Stimulated activated CD8-positive, alpha-beta memory T cell treated with anti-CD3 and anti-CD28 coated beads, Interleukin-4, amount 100 ng/mL, for 24 hours (primary cell): ENCODE results near the gene ODF4.
"Not testable (repeated sequence)": the region's sequence is repeated elsewhere in the genome, so short reads cannot be mapped to it uniquely, and the experiment has no call there.

Experiments used
- DNase-seq: peaks from one replicate; pipeline ENCODE4 v3.0.0-alpha.2; 2020; ENCODE audit warnings: low read depth

Gene ODF4

GRCh38 chr17:8326511-8327302 is 12.9 kb upstream of the ODF4 start:
- DNase-seq: no peak

DNA sequence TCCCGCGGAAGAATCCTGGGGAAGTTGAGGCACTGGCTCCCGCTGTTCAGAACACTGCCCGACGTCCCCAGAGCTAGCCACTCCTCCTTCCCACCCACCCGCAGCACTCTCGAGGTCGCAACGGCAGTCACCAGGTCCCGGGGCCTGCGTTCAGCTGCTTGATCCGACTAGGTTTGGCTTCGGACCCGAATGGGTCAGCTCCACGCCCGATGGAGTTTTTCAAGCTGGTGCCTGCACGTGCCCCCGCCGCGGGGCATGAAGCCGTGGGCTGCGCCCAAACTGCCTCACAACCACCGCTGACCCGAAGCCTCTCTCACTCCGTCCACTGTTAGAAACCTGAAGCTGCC is 12.4 kb upstream of the ODF4 start:
- no peak for DNase-seq

DNA sequence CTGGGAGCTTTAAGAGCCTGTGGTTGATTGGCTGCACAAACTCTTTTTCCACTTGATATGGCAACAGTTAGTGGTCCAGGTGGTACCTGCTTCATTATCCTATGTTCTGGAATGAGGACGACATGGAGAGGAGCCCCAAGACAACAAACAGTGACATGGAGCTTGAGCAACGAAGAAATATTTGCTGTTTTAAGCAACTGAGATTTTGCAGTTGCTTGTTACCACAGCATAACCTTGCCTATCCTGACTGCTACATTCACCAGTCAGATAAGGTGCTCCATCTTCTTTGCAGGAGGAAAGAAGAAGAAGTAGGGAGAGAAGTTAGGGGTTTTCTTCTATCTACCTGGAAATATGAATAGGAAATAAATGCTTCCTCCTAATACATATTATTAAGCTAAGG is 7.5 kb upstream of the ODF4 start:
- DNase-seq: no peak

GRCh38 chr17:8332688-8333087 is 7.0 kb upstream of the ODF4 start:
- DNase-seq: no peak

DNA sequence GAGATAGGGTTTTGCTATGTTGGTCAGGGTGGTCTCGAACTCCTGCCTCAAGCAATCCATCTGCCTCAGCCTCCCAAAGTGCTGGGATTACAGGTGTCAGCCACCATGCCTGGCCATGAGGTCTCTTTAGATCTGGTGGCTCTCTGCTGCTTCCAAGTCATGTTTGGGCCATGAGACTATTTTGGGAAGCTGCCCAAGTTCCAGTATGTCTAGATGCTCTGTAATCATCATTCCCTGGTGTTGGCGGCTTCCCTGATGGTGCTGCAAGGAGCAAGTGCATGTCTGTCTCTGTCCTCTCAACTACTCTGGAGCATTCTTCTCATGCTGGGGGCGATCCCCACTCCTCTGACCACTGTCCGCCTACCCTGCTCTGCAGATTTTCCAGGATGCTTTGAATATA is 6.4 kb upstream of the ODF4 start:
- DNase-seq: no peak

DNA sequence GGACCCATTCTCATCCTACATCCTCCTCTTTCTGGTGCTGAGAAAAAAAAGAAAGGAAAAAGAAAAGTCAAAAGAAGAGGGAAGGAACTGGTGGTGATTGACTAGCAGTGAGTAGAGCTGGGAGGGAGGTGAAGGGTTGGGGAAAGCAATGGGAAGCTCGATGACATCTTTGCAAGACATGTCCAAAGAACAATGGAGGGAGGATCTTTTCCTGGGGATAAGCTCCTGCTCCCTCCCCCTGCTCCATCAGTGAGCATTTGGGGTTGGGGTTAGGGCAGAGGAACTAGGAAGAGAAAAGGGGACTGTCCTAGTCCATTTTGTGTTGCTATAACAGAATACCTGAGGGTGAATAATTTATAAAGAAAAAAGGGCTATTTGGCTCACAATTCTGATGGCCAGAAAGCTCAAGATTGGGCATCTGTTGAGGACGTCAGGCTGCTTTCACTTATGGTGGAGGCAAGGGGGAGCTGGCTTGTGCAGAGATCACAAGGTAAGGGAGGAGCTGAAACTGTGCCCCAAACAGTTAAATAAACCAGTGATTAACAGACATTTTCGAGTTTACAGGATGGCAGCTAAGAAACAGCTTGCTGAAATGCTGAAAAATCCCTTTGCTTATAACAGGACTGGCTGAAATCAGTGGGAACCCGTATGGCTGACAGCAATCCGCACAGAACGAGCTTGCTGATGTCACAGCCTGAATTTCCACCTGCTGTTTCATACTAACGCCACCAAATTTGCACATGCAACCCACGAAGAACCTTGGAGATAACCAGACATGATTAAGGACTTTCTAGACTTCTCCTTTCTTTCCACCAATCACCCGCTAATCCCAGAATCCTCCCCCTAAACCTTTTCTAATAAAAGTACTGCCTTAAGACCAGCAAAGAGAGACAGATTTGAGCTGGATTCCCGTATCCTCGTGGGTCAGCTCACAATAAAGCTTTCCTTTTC is 1.6 kb upstream of the ODF4 start:
- DNase-seq: no peak

- no peak for DNase-seq
These were observed 893 bp upstream of the ODF4 start for GRCh38 chr17:8338753-8339140.

GRCh38 chr17:8341456-8341855 is 1.8 kb downstream of the ODF4 start:
- no peak for DNase-seq

DNA sequence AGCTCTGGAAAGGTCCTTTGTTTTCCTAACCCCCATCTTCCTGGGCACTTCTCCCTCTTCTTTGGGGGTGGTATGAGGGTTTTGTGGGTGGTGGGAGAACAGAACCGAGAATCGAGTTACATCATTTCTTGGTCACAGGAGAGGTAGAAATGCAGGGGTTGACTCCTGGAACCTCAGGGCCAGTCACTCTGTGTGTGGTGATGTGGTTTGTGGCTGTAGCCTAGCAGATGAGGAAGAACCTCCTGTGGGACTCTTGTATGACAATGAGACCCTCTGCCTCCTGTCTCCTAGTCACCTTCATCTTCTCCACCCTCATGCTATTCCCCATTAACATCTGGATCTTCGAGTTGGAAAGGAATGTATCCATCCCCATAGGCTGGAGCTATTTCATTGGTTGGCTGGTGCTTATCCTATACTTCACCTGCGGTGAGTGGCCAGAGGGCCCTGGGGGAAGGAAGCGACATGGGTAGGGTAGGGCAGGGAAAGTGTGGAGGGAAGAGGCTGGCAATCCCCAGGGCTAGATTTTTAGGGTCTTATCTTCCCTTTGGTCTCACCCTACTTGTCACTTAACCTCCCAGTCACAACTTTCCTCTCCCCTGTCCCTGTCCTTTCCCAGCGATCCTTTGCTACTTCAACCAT is 5.5 kb downstream of the ODF4 start:
- DNase-seq: no peak

GRCh38 chr17:8345951-8346665 is 6.5 kb downstream of the ODF4 start:
- no peak for DNase-seq

- not testable (repeated sequence) for DNase-seq
These were observed 7.4 kb downstream of the ODF4 start for GRCh38 chr17:8347001-8347400.

DNA sequence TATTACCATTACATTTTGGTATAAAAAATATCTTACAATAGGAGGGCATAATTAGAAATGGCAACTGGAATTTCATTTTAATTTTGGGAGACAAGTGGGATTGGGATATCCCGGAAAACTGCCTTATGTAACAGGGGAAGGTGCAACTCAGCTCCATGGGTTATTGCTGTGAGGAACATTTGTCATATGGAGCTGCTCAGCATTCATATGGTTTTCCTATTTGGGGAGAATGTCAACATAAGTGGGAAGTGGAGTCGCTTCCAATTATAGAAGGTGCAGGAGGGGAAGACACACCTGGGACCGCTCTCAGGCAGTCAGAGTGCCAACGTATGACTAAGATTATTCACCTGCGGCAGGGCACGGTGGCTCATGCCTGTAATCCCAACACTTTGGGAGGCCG is 10.7 kb downstream of the ODF4 start:
- no peak for DNase-seq

GRCh38 chr17:8353736-8354135 is 14.1 kb downstream of the ODF4 start:
- no peak for DNase-seq

DNA sequence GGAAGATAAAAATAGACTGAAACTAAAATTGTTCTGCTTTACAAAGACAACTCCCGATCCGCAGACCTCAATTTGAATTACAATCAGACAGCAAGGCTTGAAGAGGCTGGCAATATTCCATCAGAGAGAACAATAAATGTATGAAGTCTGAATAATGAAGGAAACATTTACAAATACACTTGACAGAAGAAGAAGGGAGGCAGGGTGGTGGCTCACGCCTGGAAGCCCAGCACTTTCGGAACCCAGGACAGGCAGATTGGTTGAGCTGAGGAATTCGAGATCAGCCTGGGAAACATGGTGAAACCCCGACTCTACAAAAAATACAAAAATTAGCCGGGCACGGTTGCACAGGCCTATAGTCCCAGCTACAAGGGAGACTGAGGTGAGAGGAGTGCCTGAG is 14.6 kb downstream of the ODF4 start:
- DNase-seq: no peak

DNA sequence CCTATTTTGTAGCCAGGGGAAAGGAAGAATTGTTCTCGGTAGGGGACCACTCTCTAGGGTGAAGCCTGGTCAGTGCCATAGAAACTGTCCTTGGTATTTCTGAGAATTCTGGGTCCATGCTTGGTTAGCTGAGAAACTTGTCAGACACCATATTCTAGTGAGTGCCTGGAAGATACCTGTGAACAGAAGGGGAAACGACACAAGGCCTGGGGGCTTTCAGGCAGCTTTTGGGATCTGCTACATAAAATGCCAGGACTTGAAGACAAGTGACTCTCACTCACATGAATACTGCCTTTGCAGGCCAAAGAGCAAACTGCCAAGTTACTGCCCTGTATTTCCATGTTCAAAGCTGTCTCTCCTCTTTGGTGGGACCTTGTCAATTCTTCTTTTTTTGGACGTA is 18.3 kb downstream of the ODF4 start:
- no peak for DNase-seq

GRCh38 chr17:8359769-8360168 is 20.1 kb downstream of the ODF4 start:
- DNase-seq: no peak

- DNase-seq: no peak
These were observed 20.6 kb downstream of the ODF4 start for GRCh38 chr17:8360260-8360659.

DNA sequence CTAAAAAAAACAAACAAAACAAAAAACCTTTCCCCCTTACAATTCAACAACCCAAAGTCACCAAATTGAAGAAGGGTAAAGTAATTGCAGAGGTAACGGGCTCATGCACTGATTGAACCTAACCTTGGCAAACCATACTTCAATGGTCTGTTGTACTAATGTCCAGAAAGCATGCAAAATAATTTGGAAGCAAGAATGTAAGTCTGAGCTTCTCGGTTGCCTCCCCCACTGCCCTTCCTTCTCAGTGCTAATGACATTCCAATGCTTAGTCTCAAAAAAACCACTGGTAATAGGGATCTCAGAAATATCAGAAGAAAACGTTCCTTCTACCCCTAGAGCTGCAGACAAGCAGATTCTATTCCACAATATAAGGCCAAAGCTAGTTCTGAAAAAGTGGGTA is 21.1 kb downstream of the ODF4 start:
- DNase-seq: no peak

GRCh38 chr17:8362651-8363332 is 23.2 kb downstream of the ODF4 start:
- no peak for DNase-seq

- DNase-seq: no peak
These were observed 25.5 kb downstream of the ODF4 start for GRCh38 chr17:8365143-8365542.

- DNase-seq: no peak
These were observed 26.6 kb downstream of the ODF4 start for GRCh38 chr17:8366231-8366630.

DNA sequence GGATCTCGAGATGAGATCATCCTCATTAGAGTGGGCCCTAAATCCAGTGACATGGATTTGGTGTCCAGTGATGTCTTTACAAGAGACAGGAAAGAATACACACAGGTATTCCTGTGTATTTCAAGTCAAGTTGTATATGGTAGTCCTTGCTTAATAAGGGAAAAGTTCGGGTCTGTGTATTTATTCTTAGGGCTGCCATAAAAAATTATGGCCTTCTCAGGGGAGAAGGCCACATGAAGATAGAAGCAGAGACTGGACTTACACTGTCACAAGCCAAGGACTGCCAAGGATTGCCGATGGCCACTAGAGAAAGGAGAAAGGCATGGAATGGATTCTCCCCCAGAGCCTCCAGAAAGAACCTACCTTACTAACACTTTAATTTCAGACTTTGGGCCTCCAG is 28.6 kb downstream of the ODF4 start:
- DNase-seq: no peak
